Fibroblast of lung (primary cell): ENCODE results near the gene NT5DC4. TPM values are rescaled to one million over a fixed set of nuclear protein-coding genes. Genes with fewer than 3 reads are reported as not detected.

Source experiments
- DNase-seq, 2 donors: peaks; one replicate each; pipeline versions ENCODE4 v3.0.0 to v3.0.0-alpha.2; 2010; ENCODE audit warnings: low read depth in 2 of 2
- H2AFZ ChIP-seq: 2 replicates; pipeline ENCODE4 v1.5.1; 2012; ENCODE audit warnings: low read length, control low read depth, inconsistent platforms
- H3K27ac ChIP-seq: 2 replicates; pipeline ENCODE4 v1.5.1; 2011; ENCODE audit warnings: low read length, control low read depth; ENCODE audit not compliant: insufficient read depth
- H3K27me3 ChIP-seq: 2 replicates; pipeline ENCODE4 v1.5.1; 2011; ENCODE audit warnings: mild to moderate bottlenecking, low read length; ENCODE audit not compliant: control insufficient read depth, insufficient read depth
- H3K36me3 ChIP-seq: 2 replicates; pipeline ENCODE4 v1.5.1; 2011; ENCODE audit warnings: low read length; ENCODE audit not compliant: control insufficient read depth, insufficient read depth
- H3K4me1 ChIP-seq: 2 replicates; pipeline ENCODE4 v1.5.1; 2011; ENCODE audit warnings: low read length; ENCODE audit not compliant: control insufficient read depth, insufficient read depth; ENCODE audit errors: extremely low read depth
- H3K4me2 ChIP-seq: 2 replicates; pipeline ENCODE4 v1.5.1; 2011; ENCODE audit warnings: low read length, control low read depth; ENCODE audit not compliant: insufficient read depth; ENCODE audit errors: extremely low read depth
- H3K4me3 ChIP-seq, 4 experiments: fragments of 200-600 bp in 1 of 4; sonication (generic) in 1 of 4; replicated peaks in 1 of 4; 2 replicates each; pipeline ENCODE4 v1.5.1; 2011 to 2016; ENCODE audit warnings: low read length in 4 of 4, low read depth in 3 of 4, mild to moderate bottlenecking in 3 of 4, control low read depth in 2 of 4, inconsistent platforms in 1 of 4, mixed read lengths in 1 of 4; ENCODE audit not compliant: insufficient read depth in 1 of 4; ENCODE audit errors: control extremely low read depth in 1 of 4
- H3K79me2 ChIP-seq: 2 replicates; pipeline ENCODE4 v1.5.1; 2012; ENCODE audit warnings: mild to moderate bottlenecking, low read length, inconsistent platforms; ENCODE audit not compliant: control insufficient read depth, insufficient read depth
- H3K9ac ChIP-seq: 2 replicates; pipeline ENCODE4 v1.5.1; 2011; ENCODE audit warnings: mild to moderate bottlenecking, low read length, control low read depth; ENCODE audit not compliant: insufficient read depth
- H3K9me3 ChIP-seq: 2 replicates; pipeline ENCODE4 v1.5.1; 2012; ENCODE audit warnings: low read depth, low read length; ENCODE audit not compliant: control insufficient read depth, insufficient read depth
- H4K20me1 ChIP-seq: 2 replicates; pipeline ENCODE4 v1.5.1; 2011; ENCODE audit warnings: low read length; ENCODE audit not compliant: control insufficient read depth, insufficient read depth; ENCODE audit errors: extremely low read depth
- CTCF ChIP-seq, 2 donors: IDR thresholded peaks in 1 of 2; conservative IDR thresholded peaks in 1 of 2; 1 replicate in 1 of 2; 2 replicates in 1 of 2; pipeline ENCODE4 v1.5.1; 2011 to 2012; ENCODE audit warnings: low read length in 2 of 2, control low read depth in 1 of 2, inconsistent platforms in 1 of 2, low read depth in 1 of 2, mild to moderate bottlenecking in 1 of 2
- EZH2 ChIP-seq: IDR thresholded peaks from 2 replicates; pipeline ENCODE4 v1.5.1; 2012; ENCODE audit warnings: low read length, control low read depth, mild to moderate bottlenecking; ENCODE audit errors: missing control alignments
- polyA plus RNA-seq, 2 donors: library from polyadenylated mRNA; depleted of rRNA in 1 of 2; stranded (reverse) in 1 of 2; unstranded in 1 of 2; fragments of >200 nt; gene quantifications; 2 replicates each; pipeline ENCODE4 v1.2.1, GENCODE V29; 2011 to 2012; ENCODE audit warnings: missing spikeins in 1 of 2
- total RNA-seq: library from RNA; depleted of rRNA; stranded (reverse); fragments of >200 nt; gene quantifications from 2 replicates; pipeline ENCODE4 v1.2.1, GENCODE V29; 2014

Gene NT5DC4
- total and polyA plus RNA-seq, 2 donors (not counting 1 experiment from before 2014, with no cell fraction given), result not detected

GRCh38 chr2:112772322-112772721 lies 51.5 kb downstream of the NT5DC4 start:
- no peaks in the 10 kb centered on the region for H4K20me1 ChIP-seq
- H3K4me1 ChIP-seq, result no peaks in the 10 kb centered on the region
- H2AFZ ChIP-seq, result no peak overlapping the region
- no peaks in the 10 kb centered on the region for H3K79me2 ChIP-seq
- H3K27ac ChIP-seq, result no peak overlapping the region
- no peaks in the 10 kb centered on the region for H3K36me3 ChIP-seq
- H3K4me3 ChIP-seq, result no peak overlapping the region
- H3K9ac ChIP-seq, result no peak overlapping the region
- no peak overlapping the region for H3K4me2 ChIP-seq
- no peaks in the 10 kb centered on the region for H3K9me3 ChIP-seq
- DNase-seq, result no peak
- TF ChIP-seq CTCF (conservative IDR thresholded peaks at IDR 0.05 in 1 of 2, IDR thresholded peaks at IDR 0.05 in 1 of 2; ENCODE audit: low read depth in 1 of 2, low read length in 2 of 2) (no peak), EZH2 (no peak)
- H3K27me3 ChIP-seq, result no peaks in the 10 kb centered on the region

- no peak for DNase-seq
Observed at GRCh38 chr2:112772911-112773475, 52.2 kb downstream of the NT5DC4 start.

GRCh38 chr2:112773556-112773955 lies 52.7 kb downstream of the NT5DC4 start:
- H3K4me1 ChIP-seq, result no peaks in the 10 kb centered on the region
- H3K27me3 ChIP-seq, result no peaks in the 10 kb centered on the region
- H2AFZ ChIP-seq, result no peak overlapping the region
- H3K4me3 ChIP-seq, result no peak overlapping the region
- H3K79me2 ChIP-seq, result no peaks in the 10 kb centered on the region
- H3K36me3 ChIP-seq, result no peaks in the 10 kb centered on the region
- no peaks in the 10 kb centered on the region for H4K20me1 ChIP-seq
- H3K27ac ChIP-seq, result no peak overlapping the region
- DNase-seq, result no peak
- TF ChIP-seq CTCF (conservative IDR thresholded peaks at IDR 0.05 in 1 of 2, IDR thresholded peaks at IDR 0.05 in 1 of 2; ENCODE audit: low read depth in 1 of 2, low read length in 2 of 2) (no peak), EZH2 (no peak)
- H3K9me3 ChIP-seq, result no peaks in the 10 kb centered on the region
- no peak overlapping the region for H3K9ac ChIP-seq
- no peak overlapping the region for H3K4me2 ChIP-seq

More at GRCh38 chr2:112772911-112773475, 52.2 kb downstream of the NT5DC4 start:
- Histone ChIP-seq H2AFZ (no peak overlapping the region), H3K79me2 (no peaks in the 10 kb centered on the region), H3K9me3 (no peaks in the 10 kb centered on the region), H3K27me3 (no peaks in the 10 kb centered on the region), H3K4me2 (no peak overlapping the region), H3K27ac (no peak overlapping the region), H3K4me1 (no peaks in the 10 kb centered on the region), H3K4me3 (no peak overlapping the region), H3K9ac (no peak overlapping the region), H4K20me1 (no peaks in the 10 kb centered on the region), H3K36me3 (no peaks in the 10 kb centered on the region)
- no peak for TF ChIP-seq EZH2
- no peak for TF ChIP-seq CTCF (conservative IDR thresholded peaks at IDR 0.05 in 1 of 2, IDR thresholded peaks at IDR 0.05 in 1 of 2; ENCODE audit: low read depth in 1 of 2, low read length in 2 of 2)
